GM21515 (cell line): Measurements from ENCODE around the gene RFX8.
"Not testable (repeated sequence)": the region's sequence is repeated elsewhere in the genome, so short reads cannot be mapped to it uniquely, and the experiment has no call there.

Experiments used
- ATAC-seq: cut with Tn5 transposase; IDR thresholded peaks from one replicate; pipeline ENCODE4 v1.9.1; 2021; ENCODE audit not compliant: unreplicated experiment

Gene RFX8

DNA sequence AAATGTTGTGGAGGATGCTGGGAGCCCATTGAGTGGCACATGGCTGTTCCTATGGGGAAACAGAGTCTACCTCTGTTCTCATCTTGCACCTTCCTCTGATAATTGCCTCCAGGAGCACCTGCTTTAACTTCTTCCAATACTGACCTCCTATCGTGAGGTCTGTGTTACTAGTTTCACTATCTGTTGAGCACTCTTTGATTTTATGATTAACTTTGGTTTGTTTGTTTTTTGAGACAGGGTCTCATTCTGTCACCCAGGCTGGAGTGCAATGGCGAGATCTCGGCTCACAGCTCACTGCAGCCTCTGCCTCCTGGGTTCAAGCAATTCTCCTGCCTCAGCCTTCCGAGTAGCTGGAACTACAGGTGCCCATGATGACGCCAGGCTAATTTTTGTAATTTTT, 12.1 kb upstream of the RFX8 start:
- ATAC-seq: no peak

DNA sequence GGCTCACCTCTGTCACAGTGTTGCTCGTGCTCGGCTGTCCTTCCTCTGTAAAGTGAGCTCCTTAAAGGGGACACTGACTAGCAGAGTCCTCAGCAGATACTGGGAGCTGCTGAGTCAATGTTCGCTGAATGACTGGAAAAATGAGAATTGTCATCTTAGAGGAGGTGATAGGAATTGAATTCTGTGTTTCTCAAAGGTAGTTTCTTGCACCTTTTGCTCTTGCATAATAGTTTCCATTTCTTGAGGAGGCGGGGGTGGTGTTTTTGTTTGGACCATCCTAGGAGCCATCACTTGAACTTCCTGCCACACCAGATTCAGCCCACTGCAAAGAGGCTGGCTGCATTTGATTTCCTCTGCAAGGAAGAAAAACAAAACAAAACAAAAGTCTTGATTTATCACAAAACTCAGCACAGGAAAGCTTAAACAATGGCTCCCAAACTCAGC, 11.4 kb upstream of the RFX8 start:
- no peak for ATAC-seq

DNA sequence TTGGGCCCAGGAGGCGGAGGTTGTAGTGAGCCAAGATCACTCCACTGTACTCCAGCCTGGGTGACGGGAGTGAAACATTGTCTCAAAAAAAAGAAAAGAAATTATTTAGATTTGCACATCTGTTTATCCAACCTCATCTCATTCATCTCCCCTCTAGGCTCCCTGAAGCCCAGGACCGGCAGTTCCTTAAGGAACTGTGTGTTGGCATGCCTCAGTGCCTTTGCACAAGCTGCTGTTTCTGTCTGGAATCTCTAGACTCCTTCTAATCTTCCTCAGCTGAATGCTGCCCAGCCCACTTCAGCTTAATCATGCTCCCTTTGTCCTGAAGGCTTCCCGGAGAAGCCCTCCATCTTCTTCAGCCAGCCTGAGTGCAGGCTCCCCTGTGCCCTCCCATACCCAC, 10.9 kb upstream of the RFX8 start:
- no peak for ATAC-seq

DNA sequence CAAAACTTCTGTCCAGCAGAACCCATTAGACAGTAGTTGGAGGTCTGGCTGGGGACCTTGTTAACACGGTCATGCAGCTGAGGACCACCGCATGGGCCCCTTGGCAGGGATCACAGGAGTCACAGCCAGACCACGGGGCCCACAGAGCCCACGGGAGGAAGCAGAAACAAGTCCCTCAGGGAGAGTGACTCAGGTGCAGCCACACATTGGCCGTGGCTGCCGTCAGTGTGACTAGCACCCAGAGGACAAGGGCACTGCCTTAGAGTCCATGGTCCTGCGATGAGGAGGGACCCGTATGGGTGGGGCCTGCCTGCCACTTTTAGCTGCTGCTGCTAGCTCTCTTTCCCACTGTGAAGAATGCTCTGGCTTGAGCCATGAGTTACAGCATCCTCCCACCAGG, 5.9 kb upstream of the RFX8 start:
- no peak for ATAC-seq

DNA sequence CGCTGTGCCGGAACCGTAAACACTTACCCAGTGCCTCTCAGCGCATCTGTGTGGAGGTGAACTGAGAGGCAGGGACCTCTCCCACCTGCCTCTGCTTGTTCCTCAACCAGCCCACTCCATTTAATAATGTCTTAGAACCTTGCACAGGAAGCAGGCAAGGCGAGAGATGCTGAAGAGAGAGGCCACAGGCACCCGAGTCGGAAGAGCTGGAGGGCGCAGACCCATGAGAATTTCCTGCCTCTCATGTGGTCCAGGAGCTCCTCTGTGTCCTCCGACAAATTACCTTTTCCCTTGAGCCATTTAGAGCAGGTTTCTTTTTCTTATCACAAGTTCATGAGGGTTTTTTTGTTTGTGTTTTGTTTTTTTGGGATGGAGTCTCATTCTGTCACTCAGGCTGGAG, 4.9 kb upstream of the RFX8 start:
- ATAC-seq: no peak

DNA sequence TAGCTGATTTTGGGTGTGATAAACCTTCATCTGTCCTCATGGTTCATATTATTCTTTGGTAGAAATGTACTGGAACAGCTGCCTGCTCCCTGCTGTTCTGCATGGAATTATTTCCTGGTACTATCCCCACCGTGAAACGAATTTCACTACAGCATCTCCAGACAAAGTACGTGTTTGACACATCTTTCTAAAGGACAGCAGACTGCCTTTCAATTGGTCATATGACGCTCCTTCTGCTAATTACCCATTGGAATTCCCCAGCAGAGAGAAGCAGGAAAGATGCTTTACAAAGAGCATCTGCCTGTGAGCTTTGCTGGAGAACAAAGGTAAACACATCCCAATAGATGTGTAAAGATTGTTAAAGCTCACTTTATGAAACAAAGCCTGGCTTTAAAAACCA, 4.4 kb upstream of the RFX8 start:
- ATAC-seq: no peak

DNA sequence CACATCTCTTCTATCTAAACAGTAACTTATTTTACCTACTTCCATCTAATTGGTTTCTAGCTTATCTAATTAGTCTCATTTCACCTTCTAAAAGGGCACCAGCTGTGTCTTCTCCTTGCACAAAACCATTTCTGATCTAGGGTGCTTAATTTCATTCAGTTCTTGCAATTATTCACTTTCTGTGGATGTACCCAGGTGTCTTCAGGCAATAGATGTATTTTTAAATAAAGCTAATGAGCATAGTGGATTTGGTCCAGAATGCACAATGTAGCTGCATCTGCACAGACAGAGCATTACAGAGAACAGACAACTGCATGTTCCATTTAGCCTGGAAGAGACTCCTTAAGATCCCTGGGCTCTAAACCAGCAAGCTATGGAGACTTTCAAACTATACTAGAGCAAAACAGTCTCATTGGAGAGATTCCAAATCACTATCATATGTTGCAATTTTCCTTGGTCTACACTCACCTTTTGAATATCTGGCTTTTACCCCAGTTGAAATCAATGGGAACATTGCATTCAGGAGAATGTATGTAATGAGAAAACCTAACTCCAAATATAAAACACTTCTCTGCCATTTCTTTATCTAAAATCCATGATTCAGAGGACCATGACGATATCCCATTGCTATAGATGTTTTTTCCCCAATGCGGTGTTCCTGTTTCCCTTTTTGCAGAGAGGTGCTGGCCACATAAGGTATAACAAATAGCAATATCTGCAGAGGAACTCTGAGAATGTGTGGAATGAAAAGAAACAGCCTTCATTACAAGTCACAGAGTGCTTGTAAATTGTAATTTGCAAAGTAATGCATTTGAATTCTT, 3.5 kb upstream of the RFX8 start:
- no peak for ATAC-seq

DNA sequence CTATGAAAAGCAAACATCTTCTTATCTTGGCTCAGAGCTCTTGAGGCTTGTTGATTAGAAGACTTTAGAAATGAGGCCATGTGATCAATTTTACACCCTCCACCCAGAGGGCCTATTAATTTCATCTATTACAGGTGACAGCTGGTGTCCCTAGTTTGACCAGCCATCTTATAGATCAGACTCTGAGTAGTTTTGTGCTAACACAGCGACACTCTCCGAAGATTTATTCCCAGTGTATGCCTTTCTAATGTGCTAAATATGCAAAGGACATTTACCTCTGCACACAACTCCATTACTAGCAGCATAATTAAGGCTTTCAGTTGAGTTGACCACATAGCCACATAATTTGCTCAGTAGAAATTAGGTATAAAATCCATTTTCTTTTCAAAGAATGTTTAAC, 2.6 kb upstream of the RFX8 start:
- no peak for ATAC-seq

DNA sequence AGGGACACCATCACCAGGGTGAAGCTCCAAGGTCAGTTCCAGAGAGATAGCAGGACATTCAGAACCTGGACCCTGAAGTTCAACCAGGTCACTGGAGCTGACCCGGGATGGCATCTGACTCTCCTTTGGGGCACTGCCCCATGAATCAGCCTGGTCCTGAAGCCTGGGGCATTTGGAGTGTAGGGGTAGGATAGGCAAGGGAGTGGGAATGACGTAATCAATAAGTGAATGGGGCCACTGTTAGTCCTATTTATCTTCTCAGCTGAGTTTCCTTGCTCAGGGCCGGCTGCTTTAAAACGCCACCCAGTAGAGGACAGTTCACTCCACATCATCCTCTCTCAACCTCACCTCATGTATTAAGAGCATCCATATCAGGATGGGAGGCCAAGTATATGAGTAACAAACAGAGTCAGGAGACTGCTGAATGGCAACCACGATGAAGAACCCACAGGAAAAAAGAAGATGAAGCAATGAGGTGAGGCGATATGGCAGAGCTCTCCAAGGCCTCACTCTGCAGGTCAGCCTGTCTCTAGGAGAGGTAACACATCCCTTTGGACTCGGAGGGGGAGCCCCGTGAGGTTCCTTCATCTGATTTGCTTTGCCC, 1.8 kb upstream of the RFX8 start:
- no peak for ATAC-seq

DNA sequence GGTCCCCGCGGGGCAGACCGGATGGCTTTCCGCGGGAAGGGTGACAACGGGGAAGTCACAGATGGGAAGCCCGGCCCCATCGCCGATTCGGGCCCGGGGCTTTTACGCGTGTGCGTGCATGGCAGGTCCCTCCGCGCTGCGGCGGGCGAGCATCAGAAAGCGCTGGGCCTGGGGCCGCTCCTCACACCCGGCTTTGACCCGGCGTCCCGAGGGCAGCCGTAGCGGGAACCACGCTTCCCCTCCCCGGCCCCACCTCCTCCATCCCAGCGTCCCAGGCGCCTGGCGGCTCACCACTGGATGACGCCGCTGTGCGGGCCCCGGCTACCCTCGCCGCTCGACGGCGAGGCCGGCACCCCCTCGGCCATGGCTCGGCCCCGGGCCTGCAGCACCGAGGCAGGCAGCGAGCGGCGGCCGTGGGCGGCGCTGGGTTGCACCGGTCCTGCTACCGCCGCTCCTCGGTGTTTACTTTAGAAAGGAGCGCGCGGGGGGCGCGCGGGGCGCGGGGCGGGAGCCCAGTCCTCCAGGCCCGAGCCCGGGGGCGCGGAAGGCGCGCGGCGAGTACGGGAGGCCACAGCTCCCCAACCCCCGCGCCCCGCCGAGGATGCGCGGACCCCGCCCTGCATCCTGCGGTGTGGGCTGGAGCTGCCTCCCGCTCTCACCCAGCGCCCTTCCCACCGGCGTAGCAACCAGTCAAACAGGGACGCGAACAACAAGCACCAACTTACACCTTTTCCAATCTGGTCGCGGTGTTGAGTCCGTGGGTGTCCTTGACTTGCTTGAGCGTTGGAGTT, 806 bp downstream of the RFX8 start:
- no peak for ATAC-seq

DNA sequence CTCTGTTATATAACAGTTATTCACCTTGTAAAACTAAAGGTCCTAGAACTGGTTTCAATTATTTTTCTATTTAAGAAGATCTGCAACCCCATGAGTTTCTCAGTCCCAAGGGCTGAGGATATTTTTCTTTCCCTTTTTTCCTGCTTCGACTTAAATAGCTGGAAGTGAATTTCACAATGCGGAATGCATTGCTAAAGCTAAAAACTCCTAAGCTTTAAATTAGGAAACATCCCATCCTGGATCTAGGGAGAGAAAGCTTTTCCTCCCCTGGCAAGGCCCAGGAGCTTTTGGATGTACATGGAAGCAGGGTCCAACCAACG, 1.4 kb downstream of the RFX8 start:
- ATAC-seq: no peak

DNA sequence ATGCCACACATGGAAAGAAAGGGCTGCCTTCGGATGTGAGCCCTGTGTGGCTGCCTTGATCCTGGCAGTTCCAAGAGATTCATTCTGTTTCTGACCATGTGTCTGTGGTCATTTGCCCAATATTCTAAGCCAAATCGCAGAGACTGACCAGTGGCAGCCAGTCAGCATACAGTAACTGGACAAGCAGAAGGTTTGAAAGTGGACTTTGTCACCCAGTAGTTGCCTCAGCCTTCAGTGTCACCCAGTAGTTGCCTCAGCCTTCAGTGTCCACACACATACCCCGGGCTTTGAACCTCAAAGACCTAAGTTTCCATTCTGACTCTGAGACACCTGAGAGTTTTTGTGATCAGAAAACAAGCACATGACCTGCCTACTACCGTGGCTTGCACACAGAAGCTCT, 5.0 kb downstream of the RFX8 start:
- ATAC-seq: no peak

DNA sequence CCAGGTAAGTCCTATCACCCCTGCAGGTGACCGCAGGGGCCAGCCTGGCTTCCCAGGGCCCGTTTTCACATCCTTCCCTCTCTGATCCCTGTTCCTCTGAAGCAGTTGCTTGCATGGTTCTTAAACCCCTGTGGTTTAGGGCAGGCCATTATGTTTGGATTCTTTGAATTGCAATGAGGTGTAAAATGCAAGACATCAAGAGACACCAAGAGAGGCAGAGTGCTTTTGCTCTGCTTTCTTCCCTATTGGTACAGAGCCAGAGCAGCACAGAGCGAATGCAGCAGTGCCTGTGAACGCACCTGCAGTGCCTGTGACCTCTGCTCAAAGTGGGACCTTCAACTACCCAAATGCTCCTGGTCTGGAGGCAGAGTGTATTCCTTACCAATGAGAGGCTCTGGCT, 7.6 kb downstream of the RFX8 start:
- ATAC-seq: no peak

DNA sequence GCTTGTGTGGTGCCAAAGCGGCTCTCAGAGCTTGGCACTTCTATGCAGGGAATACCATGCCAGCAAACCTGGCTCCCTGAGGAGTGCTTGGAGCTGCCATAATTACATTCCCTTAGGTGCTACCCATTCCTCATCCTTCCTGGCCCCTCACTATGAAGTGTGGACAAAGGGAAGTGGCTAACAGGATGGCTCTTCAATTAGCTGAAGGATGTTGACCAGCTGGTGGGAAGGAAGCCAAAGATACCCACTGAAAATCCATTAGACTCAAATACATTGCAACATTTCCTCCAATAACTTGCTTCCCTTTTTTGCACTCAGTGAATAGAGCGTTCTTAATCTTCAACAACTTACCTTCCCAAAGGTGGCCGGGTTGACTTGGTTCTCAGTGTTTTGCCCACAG, 8.5 kb downstream of the RFX8 start:
- no peak for ATAC-seq

DNA sequence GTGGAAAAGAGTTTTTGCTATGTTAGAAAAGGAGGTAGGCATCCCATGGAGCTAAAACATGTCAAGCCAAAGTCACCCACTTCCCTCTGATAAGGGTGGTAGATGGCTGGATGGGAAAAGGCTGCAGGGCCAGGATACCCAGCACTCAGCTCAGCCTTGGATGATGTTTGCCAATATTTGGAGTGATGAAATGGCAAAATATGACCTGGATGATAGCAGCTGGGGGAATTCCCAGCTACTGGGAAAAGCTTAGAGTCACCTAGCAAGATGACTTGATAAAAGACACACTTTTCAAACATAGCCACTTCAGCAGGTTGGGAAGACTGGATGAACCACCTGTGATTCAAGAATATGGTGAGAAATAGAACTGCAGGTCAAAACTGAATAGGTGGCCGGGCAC, 10.1 kb downstream of the RFX8 start:
- no peak for ATAC-seq

DNA sequence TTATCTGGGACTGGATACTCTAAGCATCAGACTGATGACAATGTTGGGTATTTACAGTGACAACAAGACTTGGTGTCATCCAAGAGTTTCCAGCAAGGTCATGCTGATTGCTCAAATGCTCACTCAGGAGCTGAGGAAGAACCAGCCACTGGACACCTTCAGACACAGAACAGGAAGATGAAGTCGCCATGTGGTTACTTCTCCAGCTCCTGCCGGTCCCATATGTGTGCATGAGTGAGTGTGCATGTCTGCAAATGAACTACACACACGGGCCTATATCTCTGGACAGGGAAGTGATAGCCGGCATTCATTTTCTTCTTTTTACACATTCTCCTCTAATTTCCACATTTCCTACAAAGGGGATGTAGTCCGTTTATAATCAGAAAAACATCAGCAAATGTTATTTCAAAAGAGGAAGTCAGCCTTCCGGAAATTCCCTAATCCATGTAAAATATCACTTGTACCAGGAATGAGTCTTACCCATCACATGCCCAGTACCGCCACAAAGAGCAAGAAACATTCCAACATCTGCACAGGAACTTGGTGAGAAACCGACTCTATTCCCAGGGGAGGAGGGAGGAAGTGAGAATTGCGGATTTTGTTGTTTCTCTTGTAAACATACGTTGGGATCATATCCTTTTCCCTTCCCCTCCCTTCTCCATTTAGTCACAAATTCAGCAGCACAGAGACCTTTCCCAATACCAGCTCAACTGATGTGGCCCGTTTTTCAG, 10.8 kb downstream of the RFX8 start:
- no peak for ATAC-seq

DNA sequence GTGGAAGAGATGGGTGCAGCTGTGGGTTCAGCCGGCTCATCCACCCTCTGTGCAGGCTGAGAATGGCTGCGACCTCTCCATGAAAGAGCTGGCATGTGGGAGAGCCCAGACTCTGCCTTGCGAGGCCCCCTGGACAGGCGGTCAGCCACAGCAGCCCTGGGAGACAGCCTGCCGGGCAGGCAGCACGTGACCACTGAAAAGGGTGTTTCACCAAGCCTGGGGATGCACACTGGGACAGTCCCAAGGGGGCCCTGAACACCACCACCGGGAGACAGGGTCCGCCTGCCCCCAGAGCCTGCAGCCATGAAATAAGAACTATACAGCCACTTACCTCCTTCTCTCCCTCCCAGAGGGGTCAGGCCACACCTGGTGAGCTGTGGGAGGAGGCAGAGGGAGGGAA, 11.5 kb downstream of the RFX8 start:
- ATAC-seq: no peak

DNA sequence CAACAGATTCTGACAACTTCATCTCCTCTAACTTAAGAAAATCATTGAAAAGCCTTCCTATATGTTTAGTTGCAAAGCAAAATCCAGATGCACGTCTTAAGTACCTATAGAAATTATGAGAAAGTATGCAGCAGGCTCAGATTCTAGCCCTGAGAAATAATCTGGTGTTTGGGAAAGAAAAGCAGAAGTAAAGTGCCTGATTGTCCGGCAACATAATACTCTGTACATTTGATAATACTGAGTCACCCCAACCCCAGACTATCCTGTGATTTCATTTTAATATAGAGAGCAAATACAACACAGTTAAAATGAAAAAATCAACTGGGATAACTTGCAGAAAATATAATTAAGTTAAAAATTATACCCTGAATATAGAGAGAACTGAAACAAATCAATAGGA, 13.5 kb downstream of the RFX8 start:
- ATAC-seq: no peak

DNA sequence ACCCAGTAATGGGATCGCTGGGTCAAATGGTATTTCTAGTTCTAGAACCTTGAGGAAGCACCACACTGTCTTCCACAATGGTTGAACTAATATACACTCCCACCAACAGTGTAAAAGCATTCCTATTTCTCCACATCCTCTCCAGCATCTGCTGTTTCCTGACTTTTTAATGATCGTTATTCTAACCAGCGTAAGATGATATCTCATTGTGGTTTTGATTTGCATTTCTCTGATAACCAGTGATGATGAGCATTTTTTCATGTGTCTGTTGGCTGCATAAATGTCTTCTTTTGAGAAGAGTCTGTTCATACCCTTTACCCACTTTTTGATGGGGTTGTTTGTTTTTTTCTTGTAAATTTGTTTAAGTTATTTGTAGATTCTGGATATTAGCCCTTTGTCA, 20.5 kb downstream of the RFX8 start:
- ATAC-seq: not testable (repeated sequence)

DNA sequence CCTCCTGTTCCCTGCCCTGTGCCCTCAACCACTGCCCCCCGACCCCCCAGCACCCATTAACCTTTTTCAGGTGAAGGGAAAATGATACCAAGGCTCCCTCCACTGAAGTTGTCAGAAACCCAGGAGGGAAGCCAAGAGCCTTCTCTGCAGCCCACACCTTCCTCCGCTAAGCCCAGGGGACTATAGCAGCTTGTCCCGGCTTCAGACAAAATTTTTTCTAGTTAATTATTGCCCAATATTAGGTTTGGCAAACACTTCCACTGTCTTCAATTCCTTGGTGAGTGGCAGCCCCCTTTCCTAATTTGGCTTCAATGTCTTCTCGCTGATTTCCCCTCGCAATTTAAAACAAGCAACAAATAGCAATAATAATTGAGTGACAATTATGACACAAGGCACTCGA, 23.9 kb downstream of the RFX8 start:
- no peak for ATAC-seq

DNA sequence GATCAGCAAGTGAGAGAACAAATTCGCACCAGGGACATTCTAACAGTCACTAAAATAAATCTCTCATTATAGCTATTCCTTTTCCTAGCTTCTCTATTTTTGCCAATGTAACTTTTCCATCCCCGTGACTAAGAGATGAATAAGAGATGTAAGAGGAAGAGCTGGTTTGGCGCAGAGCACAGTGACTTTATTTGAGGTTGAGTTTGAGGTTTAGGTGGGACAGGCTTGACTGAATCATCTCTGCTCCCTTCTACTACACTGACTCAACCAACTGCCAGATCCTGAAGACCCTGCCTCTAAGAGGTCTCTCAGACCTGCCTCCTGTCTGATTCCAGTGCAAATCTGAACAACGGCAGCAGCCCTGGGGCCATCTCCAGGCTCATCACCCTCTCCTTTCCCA, 28.0 kb downstream of the RFX8 start:
- ATAC-seq: no peak

DNA sequence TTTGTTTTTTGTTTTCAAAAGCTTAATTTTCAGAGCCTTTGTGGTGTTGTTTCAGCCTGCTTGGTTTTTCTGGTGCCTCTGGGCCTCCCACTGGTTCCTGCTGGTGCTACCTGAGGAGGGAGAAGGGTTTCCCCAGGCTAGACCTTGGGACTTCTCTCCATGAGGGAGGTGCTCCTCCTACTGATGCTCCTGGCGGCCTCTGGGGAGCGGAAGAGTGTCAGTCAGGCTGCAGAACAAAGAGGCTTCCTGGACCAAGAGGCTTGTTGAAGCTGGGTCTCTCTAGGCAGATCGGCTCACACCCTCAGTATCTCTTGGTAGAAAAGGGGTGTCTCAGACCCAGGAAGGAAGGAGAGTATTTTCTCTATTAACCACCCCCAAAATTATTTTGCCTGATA, 32.2 kb downstream of the RFX8 start:
- no peak for ATAC-seq
